Stimulated activated CD4-positive, alpha-beta T cell treated with anti-CD3 and anti-CD28 coated beads, Interleukin-12 subunit alpha, Interleukin-12 subunit beta, amount 100 ng/mL, for 48 hours (primary cell): ENCODE measurements around the gene CDK10.
"Not testable (repeated sequence)": the region's sequence is repeated elsewhere in the genome, so short reads cannot be mapped to it uniquely, and the experiment has no call there.

Experiments used
- DNase-seq, 3 donors: peaks; one replicate each; pipeline ENCODE4 v3.0.0-alpha.2; 2020; ENCODE audit warnings: low read depth in 2 of 3, low spot score in 1 of 3

CDK10 gene

GRCh38 chr16:89667633-89668032, 18.9 kb upstream of the CDK10 start:
- DNase-seq, result no peak

GRCh38 chr16:89668790-89669158, 17.7 kb upstream of the CDK10 start:
- DNase-seq, result no peak

GRCh38 chr16:89669755-89670154, 16.7 kb upstream of the CDK10 start:
- no peak for DNase-seq

GRCh38 chr16:89670496-89671431, 15.7 kb upstream of the CDK10 start:
- DNase-seq, result no peak

GRCh38 chr16:89671565-89671964, 14.9 kb upstream of the CDK10 start:
- not testable (repeated sequence) for DNase-seq

GRCh38 chr16:89672177-89672941, 14.1 kb upstream of the CDK10 start:
- no peak for DNase-seq

GRCh38 chr16:89678258-89678657, 8.2 kb upstream of the CDK10 start:
- DNase-seq, result no peak

- DNase-seq, result no peak
Observed at GRCh38 chr16:89685916-89686315, 573 bp upstream of the CDK10 start.

GRCh38 chr16:89687092-89687940, 827 bp downstream of the CDK10 start:
- DNase-seq, result no peak

GRCh38 chr16:89688395-89688794, 1.9 kb downstream of the CDK10 start:
- no peak for DNase-seq

GRCh38 chr16:89689142-89689541, 2.7 kb downstream of the CDK10 start:
- DNase-seq, result no peak

- not testable (repeated sequence) for DNase-seq
Observed at GRCh38 chr16:89689621-89690020, 3.1 kb downstream of the CDK10 start.

- DNase-seq, result no peak
Observed at GRCh38 chr16:89690392-89690901, 4.0 kb downstream of the CDK10 start.

- no peak for DNase-seq
Observed at GRCh38 chr16:89691231-89691985, 4.9 kb downstream of the CDK10 start.

- no peak for DNase-seq
Observed at GRCh38 chr16:89691986-89692569, 5.6 kb downstream of the CDK10 start.

- DNase-seq, result no peak
Observed at GRCh38 chr16:89693289-89693731, 6.8 kb downstream of the CDK10 start.

- no peak for DNase-seq
Observed at GRCh38 chr16:89693931-89694783, 7.7 kb downstream of the CDK10 start.

- not testable (repeated sequence) for DNase-seq
Observed at GRCh38 chr16:89694784-89695085, 8.2 kb downstream of the CDK10 start.
